Right lobe of liver (tissue), 4 donors: Measurements from ENCODE around the gene RNASE8.

Experiments
- CTCF ChIP-seq, 4 donors: fragments of 200-600 bp in 3 of 4; fragments of 450-650 bp in 1 of 4; IDR thresholded peaks; one replicate each; pipeline versions ENCODE4 v1.5.1 to v1.8.0; 2016 to 2022; ENCODE audit warnings: antibody characterized with exemption in 4 of 4, mild to moderate bottlenecking in 2 of 4
- POLR2A ChIP-seq: fragments of 450-650 bp; IDR thresholded peaks from one replicate; pipeline ENCODE4 v1.6.1; 2017; ENCODE audit warnings: antibody characterized with exemption, mild to moderate bottlenecking
- donor health status: DM: no; HTN: no; CAD: no.
- donor health status: DM: no; HTN: no; CAD: no.
- donor health status: DM: no; HTN: yes; CAD: no.

DNA sequence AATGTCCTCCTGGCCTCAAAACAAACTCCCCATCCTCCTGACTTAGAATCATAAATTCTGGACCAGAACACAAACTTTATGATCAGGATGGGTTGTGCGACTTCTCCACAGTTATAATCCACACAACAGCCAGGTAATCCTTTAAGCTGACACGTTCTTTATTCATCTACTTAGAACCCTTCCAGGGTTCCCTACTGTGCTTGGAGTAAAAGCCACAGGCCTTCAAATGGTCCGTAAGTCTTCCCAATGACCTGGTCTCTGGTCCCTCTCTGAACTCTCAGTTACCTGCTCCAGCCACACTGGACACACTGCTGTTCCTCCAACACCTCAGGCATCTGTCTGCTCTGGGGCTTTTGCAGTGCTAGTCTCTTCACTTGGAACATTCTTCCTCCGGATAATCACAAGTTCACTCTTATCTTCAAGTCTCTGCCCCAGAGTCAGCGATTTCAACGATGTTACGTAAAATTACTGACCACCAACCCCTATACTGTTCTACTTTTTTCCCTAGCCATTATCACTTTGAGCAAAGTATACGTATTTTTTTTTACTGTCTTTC lies 17.2 kb upstream of the RNASE8 start:
- TF ChIP-seq CTCF (IDR thresholded peaks at IDR 0.05) (no peak), POLR2A (no peak)
